Measurements from ENCODE around the gene SIN3B.

SIN3B gene

DNA sequence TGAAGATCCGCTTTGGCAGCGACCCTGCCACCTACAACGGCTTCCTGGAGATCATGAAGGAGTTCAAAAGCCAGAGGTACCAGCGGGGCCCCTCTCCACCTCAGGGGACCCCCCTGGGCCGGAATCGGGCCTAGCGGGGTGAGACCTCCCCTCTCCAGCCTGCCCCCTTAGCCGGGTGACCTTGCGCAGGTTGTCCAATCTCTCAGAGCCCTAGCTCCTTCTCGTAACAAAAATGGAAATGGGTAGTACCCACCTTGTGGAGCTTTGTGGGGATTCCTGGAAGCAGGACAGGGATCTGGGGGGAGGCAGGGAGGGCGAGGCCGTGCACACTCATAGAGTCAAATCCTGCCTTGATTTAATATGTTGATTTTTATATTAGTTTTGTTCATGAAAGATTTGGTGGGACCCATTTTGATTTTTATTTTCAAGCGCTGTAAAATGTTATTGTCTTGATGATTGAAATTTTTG is 658 bp downstream of the SIN3B start:
- FAIRE-seq: no peak

DNA sequence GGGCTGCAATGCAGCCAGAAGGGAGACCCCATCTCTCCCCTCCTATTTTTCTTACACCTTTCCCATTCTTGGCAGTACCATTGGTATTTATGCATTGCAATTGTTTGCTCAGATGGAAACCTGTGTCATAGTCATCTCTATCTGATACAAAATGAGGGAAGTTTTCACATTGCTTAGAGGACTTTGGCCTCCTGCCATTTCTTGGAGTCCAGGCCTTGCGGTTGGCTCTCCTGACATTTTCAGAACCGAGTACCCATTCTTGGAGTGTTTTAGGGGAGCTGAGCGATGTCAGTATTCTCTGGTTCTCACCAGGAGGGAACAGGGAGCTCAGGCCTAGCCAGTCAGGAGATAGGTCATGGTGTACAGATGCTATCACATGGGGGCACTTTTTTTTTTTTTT is 1.5 kb downstream of the SIN3B start:
- no peak for FAIRE-seq

- no peak for FAIRE-seq
Observed at GRCh38 chr19:16831531-16831930, 2.3 kb downstream of the SIN3B start.

GRCh38 chr19:16834747-16835146 is 5.5 kb downstream of the SIN3B start:
- no peak for FAIRE-seq

- FAIRE-seq: no peak
Observed at GRCh38 chr19:16836115-16837034, 7.2 kb downstream of the SIN3B start.

GRCh38 chr19:16837035-16837362 is 7.8 kb downstream of the SIN3B start:
- FAIRE-seq: no peak

DNA sequence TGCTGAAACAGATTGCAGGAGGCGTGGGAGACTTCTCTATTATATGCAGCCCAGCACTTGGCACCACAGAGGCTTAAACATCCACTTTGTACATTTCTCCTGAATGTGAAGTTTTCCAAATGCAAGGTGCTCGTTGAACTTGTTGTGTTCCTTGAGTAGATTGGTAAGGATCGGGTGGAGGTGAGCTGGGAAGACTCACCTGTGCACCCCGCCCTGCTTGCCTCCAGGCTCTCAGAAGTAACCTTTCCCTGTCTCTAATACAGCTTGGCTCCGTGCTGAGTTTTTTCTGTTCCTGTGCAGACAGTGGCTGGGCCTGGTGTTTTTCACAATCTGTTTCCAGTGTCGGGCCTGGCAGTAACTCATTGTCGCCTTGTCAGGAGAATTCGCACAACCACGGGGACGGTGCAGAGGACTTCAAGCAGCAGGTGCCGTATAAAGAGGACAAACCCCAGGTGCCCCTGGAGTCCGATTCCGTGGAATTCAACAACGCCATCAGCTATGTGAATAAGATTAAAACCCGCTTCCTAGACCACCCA is 12.3 kb downstream of the SIN3B start:
- FAIRE-seq: no peak

DNA sequence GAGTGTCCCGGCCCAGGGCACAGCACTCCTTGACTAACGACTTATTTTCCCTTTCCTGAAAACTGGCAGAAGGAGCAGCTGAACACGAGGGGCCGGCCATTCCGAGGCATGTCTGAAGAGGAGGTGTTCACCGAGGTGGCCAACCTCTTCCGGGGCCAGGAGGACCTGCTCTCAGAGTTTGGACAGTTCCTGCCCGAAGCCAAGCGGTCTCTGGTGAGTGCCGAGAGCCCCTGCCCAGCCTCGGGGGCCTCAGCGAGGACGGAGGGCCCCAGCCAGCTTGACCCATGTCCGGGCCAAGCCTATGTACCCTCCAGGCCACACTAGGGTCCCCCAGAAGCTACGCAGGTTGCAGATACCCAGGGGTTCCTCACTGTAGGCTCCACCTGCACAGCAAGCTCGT is 17.7 kb downstream of the SIN3B start:
- no peak for FAIRE-seq

- no peak for FAIRE-seq
Observed at GRCh38 chr19:16847430-16847829, 18.2 kb downstream of the SIN3B start.

- no peak for FAIRE-seq
Observed at GRCh38 chr19:16849168-16849567, 20.0 kb downstream of the SIN3B start.

DNA sequence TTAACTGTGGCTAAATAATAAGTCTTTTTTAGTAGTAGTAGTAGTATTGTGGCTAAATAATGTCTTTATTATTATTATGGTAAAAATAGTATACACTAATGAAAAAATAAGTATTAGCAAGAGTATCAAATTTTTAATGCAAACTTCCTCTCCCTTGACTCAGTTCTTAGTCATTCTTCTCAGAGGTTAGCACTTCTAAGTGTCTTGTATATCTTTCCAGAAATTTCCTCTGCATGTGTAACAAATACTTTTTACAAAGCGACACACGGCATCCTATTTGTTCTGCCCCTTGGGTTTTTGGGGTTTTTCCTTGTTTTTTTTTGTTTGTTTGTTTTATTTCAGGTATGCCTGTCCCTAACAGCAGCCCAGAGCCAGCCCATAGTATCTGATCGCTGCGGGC is 20.9 kb downstream of the SIN3B start:
- no peak for FAIRE-seq

- FAIRE-seq: no peak
Observed at GRCh38 chr19:16851031-16851712, 22.0 kb downstream of the SIN3B start.

GRCh38 chr19:16853066-16853465 is 23.9 kb downstream of the SIN3B start:
- no peak for FAIRE-seq

DNA sequence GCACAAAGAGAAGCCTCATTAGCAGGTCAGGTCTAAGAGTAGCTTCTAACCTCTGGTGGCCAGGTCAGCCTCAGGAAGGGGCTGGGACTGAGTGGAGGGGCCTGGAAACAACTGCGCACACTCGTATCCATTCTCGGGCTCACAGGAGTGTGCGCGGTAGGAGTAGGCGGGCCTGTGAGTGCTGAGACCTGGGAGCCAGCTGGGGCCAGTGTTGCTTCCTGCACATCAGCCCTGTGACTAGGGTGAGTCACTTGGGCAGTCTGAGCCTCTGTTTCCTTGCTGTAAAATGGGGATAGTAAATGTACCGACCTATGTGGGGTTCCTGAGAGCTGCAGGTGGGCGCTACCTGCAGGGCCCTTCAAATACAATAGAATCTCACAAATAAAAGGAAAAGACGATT is 26.9 kb downstream of the SIN3B start:
- no peak for FAIRE-seq

DNA sequence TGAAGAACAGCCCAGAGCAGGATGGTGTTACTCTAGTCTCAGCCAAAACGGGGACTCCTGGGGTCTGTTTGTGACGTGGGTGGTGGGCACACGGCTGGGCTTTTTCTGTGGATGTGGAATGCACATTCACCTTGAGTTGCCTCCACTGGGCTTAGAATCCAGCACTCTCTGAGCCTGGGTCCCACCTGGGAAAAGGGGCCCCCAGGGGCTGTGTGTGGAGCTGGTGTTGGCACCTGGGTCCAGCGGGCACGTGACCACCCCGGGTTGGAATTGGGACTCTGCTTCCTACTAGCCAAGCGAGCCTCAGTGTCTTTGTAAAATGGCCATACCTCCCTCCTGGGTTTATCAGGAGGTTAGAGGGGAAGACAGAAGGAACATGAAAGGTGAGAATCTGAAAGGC is 30.4 kb downstream of the SIN3B start:
- FAIRE-seq: no peak

- FAIRE-seq: no peak
Observed at GRCh38 chr19:16860118-16860517, 30.9 kb downstream of the SIN3B start.

DNA sequence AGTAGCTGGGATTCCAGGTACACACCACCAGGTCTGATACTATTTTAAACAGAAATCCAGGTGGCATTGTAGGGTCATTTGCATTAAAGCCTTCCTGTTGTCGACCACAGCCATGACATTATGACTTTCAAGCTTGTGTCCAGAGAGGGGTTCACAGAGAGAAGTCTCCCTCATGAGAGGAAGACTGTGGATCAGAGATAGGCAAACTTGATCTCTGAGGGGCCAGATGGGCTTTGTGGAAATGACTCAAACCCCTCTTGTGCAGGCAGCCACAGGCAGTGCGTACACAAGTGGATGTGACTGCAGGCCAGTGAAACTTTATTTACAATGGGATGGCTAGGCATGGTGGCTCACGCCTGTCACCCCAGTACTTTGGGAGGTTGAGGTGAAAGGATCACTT is 31.8 kb downstream of the SIN3B start:
- no peak for FAIRE-seq

DNA sequence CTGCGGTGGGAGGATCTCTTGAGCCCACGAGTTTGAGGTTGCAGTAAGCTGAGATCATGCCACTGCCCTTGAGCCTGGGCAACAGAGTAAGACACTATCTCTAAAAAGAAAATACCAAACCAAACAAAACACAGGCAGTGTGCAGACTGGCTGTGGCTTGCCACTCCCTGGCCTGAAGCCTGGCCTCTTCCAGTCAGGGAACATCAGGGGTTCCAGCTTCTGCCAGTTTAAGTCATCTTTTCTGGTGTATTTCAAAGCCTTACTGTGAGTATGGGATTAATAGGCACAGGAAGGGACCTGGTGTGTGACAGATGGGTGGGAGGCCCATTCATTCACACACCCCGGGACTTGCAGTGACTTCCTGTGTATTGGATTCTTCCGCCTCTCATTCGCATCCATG is 32.6 kb downstream of the SIN3B start:
- no peak for FAIRE-seq

GRCh38 chr19:16862826-16863415 is 33.7 kb downstream of the SIN3B start:
- FAIRE-seq: no peak

DNA sequence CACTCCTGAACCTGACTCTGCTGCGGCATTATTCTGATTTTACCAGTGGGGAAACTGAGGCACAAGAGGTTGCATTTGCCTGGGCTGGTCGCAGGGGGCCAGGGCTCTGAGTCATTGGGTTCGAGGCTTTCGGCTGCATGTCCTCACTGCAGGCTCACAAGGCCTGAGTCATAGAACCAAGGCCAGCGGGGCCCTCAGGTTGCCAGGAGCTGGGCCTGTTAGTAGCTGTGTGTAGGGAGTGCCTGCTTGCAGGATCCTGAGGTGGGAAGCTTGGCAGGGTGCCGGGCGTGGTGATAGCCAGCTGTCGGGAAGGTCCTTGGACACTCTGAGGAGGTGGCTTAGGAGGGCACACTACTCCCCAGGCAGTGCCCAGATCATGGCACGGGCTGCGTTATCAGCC is 38.0 kb downstream of the SIN3B start:
- FAIRE-seq: no peak

DNA sequence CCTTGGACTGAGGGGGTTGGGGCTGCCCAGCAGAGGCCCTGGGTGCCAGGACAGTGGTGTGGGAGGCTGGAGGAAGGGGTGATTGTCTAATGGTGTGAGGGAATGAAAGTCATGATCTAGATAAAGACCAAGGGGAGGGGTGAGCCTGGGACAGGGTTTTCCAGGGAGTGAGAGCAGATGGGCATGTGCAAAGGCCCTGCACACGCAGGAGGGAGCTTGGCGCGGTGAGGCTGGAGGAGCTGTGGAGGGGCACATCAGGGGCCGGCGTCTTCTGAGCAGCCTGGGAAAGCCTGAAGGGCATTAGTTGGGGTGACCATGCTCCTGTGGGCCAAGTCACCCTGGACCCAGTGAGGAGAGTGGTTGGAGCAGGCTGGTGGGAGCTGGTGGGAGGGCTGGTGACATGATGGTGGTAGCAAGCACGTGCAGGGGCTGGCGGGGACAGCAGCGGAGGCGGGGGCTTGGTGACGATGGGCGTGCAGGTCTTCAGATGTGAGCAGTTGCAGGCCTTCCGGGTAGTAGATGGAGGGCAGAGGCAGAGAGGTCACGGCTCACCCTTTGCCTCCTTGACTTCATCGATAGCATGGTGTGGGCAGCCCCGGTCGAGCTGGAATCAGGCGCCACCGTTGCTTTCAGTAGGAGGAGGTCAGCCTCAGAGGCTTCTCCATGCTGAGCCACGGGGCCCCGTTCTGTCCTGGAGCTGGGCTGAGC is 39.4 kb downstream of the SIN3B start:
- FAIRE-seq: no peak

GRCh38 chr19:16869331-16869972 is 40.3 kb downstream of the SIN3B start:
- no peak for FAIRE-seq

GRCh38 chr19:16871871-16872270 is 42.7 kb downstream of the SIN3B start:
- FAIRE-seq: no peak
